Measurements from ENCODE around the gene STK36.

STK36 gene

DNA sequence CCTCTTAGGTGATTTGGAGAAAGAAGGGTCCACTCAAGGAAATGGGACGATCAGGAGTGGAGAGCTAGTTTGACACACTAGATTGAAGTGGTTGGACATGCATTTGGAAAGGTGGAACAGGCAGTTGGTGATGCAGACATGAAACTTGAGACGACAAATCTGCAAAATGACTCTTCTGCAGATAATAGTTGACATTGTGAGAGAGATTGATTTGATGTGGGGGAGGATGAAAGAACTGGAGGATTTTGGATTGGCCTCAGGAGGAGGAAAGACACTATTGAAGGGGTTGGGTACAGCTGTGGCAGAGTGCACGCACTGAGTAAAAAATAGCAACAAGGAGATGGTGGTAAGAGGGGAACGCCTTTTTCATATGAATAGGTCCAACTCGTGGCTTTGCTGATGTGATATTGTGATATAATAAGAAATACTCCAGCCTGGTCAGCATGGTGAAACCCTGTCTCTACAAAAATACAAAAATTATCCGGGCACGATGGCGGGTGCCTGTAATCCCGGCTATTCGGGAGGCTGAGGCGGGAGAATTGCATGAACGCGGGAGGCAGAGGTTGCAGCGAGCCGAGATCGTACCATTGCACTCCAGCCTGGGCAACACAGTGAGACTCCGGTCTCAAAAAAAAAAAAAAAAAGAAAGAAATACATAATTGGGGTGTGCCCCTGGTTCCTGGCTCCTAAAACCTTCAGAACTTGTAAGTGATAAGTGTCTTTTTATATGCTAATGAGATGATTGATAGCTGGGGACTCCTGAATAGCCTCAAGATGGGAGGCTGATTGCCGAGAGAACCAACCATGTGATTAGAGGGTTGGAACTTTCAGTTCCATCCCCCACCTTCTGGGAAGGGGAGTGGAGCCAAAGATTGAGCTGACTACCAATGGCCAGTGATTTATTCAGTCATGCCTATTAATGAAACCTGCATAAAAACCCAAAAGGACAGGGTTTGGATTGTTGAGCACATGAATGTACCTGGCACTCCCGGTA is 48.5 kb downstream of the STK36 start:
- no peak for DNase-seq

DNA sequence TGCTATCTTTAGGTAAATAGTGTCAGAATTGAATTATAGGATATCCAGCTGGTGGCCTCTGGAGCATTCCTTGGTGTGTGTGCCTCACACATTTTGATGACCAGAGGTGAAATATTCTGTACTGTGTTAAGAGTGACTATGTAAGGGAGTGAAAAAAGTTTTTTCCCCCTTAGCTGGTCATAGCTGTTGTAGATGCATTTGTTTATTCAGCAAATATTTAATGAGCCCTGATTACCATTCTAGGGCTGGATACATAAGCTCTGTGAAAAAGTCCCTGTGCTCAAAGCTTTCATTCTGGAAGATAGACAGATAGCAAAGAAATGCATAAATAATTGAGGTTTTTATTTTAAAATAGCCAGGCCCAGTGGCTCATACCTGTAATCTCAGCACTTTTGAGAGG is 49.6 kb downstream of the STK36 start:
- DNase-seq = no peak

DNA sequence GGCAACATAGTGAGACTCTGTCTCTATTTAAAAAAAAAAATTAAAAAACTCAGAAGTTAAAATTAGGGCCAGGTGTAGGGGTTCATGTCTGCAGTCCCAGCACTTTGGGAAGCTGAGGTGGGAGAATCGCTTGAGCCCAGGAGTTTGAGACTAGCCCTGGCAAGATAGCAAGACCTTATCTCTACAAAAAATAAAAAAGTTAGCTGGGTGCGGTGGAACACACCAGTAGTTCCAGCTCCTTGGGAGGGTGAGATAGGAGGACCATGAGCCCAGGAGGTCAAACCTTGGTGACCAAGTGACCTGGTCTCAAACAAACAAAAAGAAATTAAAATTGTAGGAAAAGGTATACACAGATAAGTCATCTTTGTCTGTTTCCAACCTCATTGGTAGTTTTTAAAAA is 50.0 kb downstream of the STK36 start:
- DNase-seq = no peak

DNA sequence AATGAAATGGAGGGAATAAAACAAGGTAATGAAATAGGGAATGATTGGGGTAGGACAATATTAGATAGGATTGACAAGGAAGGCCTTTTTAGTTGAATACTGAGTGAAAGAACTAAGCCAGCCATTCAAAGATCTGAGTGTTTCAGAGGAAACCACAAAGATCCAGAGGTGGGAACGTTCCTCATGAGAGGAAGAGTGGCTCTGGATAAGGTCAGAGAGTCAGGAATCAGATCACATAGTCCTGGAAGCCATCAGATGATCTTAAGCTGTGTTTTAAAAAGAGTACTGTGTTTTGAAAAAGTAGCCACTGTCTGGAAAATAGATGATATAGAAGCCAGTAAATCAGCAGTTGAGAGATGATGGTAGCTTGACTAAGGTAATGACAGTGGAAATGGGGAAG is 50.5 kb downstream of the STK36 start:
- no peak for DNase-seq

DNA sequence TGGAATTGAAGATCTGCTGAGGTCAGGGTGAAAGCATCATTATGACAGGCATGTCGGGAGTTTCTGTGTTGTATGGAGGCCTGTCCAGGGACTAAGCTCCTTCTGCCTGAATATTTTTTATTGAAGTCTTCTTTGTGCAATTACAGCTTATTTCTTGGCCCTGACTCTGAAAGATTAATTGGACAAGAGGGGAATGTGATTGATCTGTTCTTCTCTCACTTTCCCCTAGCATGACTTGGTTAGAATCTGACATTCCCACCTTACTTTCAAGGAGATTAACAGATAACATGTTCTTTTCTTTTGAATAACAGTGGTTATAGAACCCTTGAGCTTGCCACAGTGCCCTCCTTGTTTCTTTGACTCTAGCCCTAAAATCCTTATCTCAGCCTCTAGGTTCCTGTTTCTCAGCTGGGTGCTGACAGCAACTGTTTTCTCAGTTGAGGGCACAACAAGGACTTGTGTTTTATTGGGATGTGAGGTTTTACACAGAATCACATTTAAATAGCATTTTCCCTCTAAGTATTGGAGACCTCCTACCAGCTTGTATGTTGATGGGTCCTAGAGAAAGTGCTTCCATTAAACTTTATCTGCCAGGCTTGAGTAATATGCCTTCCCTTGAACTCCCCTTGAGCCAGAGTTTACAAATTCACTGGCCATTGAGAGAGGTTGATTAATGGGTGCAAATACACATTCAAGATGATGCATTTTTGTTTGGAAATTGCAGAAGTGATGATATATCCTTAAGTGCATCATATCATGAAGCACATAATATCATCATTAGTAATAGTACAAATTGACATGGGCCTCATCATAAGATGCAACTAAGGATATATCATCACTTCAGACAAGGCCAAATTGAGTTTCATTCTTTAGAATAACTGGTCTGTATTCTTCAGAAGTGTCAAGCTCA is 51.2 kb downstream of the STK36 start:
- no peak for DNase-seq

DNA sequence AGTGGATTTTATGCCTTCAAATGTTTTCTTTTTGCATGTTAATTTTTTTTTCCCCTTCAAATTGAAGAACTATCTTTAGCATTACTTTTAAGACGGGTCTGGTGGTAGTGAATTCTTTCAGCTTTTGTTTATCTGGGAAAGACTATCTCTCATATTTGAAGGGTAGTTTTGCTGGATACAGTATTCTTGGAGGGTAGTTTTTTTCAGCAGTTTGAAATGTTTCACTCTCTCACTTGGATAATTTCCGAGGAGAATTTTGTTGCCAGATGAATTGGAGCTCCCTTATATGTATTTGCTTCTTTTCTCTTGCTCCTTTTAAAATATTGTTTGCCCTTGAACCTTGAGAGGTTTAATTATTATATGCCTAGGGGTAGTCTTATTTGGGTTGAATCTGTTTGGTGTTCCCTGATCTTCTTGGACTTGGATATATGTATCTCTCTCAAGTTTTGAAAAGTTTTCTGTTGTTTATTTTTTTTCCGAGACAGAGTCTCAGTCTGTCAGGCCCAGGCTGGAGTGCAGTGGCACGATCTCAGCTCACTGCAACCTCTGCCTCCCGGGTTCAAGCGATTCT is 54.2 kb downstream of the STK36 start:
- no peak for DNase-seq

DNA sequence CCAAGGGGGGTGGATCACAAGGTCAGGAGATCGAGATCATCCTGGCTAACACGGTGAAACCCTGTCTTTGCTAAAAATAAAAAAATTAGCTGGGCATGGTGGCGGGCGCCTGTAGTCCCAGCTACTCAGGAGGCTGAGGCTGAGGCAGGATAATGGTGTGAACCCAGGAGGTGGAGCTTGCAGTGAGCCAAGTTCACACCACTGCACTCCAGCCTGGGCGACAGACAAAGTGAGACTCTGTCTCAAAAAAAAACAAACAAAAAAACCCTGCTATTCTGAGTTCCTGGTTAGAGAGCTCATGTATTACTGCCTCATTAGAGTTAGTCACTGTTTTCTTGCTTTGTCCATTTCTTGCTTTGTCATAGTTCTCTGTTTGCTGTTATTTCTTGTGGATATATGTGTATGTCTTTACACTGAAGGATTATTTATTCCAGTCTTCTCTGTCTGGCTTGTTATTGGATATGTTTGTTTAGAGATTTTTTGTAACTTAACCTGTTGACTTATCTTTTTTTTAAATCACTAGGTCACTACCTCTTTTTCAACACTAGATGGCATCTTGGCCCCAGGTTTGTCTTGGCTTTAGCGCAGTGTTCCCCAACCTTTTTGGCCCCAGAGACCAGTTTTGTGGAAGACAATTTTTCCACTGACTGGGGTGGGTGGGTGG is 55.7 kb downstream of the STK36 start:
- DNase-seq = no peak

DNA sequence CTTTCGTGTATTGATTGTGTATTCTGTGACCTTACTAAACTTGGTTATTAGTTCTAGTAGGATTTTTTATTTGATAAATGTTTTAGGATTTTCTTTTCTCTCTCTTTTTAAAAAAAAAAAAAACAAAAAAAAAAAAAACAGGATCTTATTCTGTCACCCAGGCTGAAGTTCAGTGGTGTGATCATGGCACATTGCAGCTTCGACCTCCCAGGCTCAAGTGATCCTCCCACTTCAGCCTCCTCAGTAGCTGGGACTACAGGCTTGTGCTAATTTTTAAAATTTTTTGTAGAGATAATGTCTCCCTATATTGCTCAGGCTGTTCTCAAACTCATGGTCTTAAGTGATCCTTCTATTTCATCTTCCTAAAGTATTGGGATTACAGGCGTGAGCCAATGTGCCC is 57.8 kb downstream of the STK36 start:
- no peak for DNase-seq

DNA sequence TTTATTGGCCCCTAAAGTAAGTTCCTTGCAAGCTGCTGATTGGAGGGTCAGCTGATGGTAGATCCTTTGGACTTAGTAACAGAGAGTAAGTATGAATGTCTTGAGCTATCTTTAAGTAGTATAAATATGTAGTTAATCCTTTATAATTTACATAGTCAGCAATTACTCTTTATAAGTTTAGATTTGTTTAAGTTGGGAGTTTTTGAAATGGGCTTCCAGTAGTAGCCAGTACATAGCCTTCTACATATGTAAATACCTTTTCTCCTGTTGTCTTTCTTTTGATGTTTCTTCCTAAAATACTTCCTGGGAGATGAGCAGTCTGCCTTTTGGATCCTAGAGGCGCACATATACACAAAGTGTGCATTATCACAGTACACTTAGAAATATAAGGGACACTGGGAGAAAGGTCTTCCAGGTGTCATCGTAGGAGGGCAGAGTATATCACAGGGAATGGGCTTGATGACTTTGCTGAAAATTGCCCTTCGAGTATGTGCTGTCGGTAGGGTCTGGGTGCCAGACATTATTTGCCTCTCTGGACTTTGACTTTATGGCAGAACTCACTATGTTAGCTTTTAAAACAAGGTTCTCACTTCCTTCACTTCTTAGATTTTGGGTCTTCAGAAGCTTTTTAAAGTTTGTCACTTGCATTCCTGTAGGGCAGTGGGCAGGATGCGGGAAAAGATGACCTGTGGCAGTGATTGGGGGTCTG is 60.3 kb downstream of the STK36 start:
- no peak for DNase-seq

DNA sequence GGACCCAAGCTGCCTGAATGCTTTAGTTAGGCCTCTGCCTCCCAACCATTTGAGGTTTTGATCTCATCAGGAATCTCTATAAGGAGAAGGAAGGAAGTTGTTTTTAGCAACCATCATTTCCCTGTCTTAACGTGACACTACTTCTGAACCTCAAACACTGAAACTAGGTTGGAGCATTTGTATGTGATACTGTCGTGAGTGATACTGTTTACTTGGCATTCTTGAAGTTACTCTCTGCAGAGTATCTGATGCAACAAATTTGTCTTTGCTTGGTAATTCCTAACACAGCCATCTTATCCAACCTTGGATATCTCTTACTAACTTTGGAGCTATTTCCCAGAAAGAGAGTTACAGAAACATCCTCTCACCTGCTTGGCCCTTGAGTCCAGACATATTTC is 60.9 kb downstream of the STK36 start:
- no peak for DNase-seq

DNA sequence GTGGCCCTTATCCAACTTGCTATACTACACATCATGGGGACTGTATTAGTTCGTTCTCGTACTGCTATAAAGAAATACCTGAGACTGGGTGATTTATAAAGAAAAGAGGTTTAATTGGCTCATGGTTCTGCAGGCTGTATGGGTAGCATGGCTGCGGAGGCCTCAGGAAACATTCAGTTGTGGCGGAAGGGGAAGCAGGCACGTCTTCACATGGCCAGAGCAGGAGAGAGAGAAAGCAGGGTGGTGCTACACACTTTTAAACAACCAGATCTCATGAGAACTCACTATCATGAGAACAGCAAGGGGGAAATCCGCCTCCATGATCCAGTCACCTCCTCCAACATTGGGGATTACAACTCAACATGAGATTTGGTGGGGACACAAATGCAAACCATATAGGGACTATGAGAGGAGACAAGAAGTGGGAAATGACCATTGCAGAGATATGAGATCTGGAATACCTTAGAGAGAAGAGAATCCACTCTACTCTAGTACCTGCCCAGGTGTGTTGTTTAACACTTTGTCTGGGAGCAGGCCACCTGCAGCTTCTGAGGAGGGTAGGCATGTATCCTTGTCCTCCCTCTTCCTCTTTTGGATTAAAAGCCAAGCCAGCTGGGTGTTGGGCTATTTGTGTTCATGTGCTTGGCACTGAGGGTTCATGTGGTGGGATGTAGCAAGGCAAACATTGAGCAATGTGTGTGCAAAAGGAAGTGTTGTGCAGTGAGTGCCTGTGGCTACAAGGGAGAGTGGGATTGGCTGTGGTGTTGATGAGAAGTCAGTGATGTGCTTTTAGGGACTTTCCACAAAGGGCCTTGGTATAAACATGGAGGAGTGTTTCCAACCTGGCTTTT is 61.5 kb downstream of the STK36 start:
- DNase-seq = no peak

DNA sequence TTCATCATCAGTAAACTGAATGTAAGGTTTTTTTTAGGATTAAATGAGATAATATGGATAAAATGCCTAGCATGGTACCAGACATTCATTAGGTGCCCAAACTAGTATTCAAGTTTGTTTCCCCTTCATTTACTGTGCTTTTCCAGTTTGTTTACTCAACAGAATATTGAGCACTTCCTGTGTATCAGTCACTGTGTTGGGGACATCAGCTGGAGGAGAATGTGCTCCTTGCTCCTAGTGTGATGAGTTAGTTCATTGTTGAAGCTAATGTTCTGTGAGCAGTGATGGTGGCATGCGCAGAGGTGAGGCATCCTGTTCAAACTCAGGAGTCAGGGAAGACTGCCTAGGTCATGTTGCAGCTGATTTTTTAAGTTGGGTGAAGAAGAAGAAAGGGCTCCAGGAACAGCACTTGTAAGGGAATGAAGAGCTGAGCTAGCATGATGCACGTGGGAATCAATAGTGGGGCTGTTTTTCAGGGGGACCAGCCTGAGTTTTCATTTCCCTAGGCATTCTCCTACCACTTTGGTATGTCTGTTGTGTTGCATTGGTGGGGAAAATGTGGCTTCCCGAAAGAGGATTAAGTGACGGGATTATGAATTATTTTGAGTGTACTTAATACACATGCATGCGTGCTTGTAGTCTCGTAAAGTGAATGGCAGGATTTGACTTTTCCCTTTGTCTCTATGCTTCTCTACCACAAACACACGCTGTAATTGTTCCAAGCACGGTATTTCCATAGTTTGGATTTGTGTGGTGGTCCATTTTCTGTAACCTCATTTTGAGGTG is 62.5 kb downstream of the STK36 start:
- no peak for DNase-seq

DNA sequence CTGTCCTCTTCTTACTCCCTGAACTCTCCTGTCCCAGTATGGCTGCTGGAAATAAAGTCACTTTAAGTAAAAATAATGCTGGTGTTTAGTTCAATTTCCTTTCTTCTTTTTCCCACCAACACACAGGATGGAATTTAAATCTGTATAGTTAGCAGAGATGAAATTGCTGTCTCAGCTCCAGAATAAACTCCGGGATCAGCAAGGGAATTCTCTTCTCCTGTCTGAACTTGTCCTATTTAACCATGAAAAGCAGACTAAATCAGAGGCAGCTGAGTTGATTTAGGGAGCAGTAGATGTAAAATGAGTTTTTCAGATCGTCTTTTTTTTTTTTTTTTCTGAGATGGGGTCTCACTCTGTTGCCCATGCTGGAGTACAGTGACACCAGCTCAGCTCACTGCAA is 64.6 kb downstream of the STK36 start:
- no peak for DNase-seq

DNA sequence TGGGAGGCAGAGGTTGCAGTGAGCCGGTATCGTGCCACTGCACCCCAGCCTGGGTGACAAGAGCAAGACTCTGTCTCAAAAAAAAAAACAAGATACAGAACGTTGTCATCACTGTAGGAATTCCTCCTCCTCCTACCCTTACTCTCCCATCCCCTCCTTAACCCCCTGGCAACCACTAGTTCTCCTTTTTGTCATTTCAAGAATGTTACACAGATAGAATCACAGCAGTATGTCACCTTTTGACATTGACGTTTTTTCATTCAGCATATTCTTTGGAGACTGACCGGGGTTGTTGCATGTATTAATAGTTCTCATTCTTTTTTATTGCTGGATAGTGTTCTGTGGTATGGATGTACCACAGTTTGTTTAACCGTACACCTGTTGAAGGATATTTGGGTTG is 71.2 kb downstream of the STK36 start:
- DNase-seq = no peak

DNA sequence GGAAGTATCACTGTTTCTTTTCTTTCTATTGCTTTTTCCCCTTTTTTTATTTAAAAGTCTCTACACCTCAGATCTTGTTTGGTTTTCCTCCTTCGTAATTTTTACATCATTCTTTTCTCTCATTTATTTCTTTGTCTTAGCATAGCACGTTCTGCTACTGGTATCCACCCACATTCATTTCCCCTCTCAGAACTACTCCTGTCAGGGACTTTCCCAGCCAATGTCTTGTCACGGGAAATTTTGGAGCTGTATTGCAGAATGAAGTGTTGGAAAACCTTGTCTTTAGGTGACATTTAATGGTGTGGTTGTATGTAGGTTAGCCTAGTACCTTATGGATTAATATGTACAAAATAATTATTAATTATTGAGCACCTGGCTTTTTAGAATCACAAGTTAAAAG is 72.7 kb downstream of the STK36 start:
- no peak for DNase-seq

DNA sequence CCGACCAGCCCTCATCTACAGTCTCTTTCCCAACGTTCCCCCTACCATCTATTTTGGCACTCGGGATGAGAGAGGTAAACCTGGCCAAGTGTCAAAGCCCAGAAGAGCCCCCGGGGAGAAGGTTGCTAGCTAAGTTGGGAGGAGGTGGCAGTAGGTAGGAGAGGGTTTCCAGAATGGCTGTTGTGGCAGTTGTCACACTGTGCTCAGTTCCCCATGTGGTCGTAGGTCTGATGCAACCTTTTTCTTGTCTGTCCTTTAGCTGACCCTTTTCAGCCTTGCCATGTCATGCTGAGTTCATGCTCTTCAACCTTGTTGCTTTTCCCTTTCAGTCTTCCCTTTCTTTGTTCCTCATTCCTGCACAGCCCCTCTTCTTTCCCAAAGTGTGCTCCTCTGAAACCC is 73.3 kb downstream of the STK36 start:
- no peak for DNase-seq

DNA sequence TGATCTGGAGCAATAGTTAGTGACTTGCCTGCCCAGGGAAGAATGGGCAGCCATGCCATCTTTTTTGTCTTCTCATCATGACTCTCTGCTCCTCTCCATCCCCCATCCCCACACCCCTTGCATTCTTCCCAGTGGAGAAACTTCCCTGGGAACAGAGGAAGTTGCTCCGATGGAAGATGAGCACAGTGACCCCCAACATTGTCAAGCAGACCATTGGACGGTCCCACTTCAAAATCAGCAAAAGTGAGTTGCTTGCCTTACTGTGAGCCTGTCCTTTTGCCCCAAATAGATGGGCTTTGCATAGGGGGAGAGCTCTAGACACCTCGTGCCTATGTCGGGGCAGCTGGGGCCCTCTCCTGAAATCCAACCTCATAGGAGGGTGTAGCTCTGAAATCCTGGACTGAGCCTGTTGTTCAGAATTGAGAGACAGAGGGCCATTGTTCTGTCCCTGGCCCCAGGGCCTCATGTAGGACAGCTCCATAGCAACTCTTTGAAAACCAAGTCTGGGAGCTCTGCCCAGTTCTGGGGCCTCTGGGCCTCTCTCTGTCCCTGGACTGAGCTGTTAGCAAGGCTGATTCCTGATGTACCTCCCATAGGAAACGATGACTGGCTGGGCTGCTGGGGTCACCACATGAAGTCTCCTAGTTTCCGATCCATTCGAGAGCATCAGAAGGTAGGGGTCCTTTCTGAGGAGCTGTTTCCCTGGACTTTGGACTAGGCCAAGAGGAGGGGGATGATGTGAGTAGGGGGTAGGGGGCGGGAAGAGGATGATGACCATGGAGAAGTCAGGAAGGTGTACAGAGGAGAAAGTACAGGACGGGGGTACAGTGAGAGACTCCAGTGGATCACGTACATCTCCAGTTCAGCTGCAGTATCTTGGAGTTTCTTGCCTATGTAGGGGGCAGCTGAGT is 73.9 kb downstream of the STK36 start:
- DNase-seq = peak; percentile 65

DNA sequence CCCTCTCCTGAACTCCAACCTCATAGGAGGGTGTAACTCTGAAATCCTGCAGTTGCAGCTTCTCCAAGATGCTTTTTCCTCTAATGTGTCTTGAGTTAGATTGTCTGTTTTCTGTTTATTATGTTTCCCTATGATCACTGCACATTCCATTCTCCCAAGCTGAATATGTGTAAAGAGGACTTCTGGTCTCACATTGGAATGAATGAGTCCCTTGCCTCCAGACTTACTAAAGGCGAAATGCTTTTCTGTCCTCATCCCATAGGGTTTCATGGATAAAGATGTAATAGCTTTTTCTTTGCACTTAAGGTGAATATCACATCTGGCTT is 74.5 kb downstream of the STK36 start:
- DNase-seq = peak; percentile 4

DNA sequence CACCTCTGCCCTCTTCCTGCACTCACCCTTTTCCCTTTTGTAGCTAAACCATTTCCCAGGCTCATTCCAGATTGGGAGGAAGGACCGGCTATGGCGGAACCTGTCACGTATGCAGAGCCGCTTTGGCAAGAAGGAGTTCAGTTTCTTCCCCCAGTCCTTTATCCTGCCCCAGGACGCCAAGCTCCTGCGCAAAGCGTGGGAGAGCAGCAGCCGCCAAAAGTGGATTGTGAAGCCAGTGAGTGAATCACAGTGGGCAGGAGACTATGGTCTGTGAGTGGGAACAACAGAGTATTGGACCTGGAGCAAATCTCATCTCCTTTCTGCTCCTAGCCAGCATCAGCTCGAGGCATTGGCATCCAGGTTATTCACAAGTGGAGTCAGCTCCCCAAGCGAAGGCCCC is 75.1 kb downstream of the STK36 start:
- DNase-seq = no peak
